ENCODE measurements around the gene PCNA. TPM values are rescaled to one million over a fixed set of nuclear protein-coding genes. Genes with fewer than 3 reads are reported as not detected.

The PCNA gene
- total RNA-seq, 1 donor from 2014 or later: 497 TPM

DNA sequence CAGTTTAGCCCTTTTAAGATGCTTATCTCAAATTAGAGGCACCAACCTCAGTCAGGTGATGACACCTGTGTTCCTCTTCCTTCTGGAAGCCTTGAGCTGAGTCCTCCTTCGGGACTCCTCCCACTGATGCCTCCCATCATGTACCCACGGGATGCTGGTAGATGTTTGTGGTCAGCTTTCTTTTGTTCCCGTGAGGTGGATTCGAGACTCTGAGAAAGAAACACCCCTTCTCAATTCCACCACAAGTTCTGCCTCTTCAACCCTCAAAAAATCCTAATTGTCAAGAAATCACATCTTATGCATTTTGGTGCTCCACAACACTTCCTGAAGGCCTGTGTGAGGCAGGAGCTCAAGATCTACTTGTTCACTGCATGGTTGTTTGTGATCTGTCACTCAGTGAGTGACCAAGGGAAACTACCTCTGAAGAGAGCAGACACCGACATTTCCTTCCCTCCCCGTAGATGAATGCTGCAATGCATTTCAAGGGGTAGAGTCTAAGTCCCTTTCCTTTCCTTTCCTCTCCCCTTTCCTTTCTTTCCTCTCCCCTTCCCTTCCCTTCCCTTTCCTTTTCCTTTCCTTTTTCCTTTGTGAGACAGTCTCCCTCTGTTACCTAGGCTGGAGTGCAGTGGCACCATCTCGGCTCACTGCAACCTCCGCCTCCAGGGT is 50.5 kb downstream of the PCNA start:
- intact Hi-C loops (cut with micrococcal nuclease): loop anchor here (1.0 kb wide), 1 partner anchor 9 kb away; no protein-coding TSS in a partner anchor

GRCh38 chr20:5067877-5068645 is 51.7 kb downstream of the PCNA start:
- intact Hi-C loops (cut with micrococcal nuclease): no loop called here

- intact Hi-C loops (cut with micrococcal nuclease): no loop called here
Measured at GRCh38 chr20:5065879-5066383, 53.8 kb downstream of the PCNA start.

GRCh38 chr20:5065166-5065878 is 54.4 kb downstream of the PCNA start:
- intact Hi-C loops (cut with micrococcal nuclease): no loop called here

Other genes starting within 250 kb of the PCNA start
- 17.0 and 18.0 TPM in 2 replicates for gene SLC23A2, start 118.4 kb downstream of the PCNA start, total RNA-seq
- 82.5 and 85.2 TPM in 2 replicates for gene TMEM230, start 6.9 kb downstream of the PCNA start, total RNA-seq
- 51.2 and 51.9 TPM in 2 replicates for gene CDS2, start 7.0 kb upstream of the PCNA start, total RNA-seq
- gene PROKR2, start 197.0 kb upstream of the PCNA start, total RNA-seq: not detected in 2 replicates

Measured in T-helper 2 cell treated with Interferon-gamma antibody and Interleukin-4, amounts not matched to agents 100 ng/mL and 5 ng/mL, for 36 hours (primary cell).